Liver (tissue), 9 donors: ENCODE data around the gene GTPBP1. TPM values are rescaled to one million over a fixed set of nuclear protein-coding genes. Genes with fewer than 3 reads are reported as not detected.
A peak's percentile ranks its signal among the peaks of the same experiment; 100 is the strongest.

Source experiments
- DNase-seq: peaks from one replicate; pipeline ENCODE4 v3.0.0-alpha.2; 2017; ENCODE audit warnings: low spot score
- H3K27ac ChIP-seq, 2 donors: one replicate each; pipeline ENCODE4 v1.7.0; 2013; ENCODE audit warnings: inconsistent platforms in 2 of 2, low read length in 2 of 2, control low read depth in 1 of 2, low read depth in 1 of 2, mild to moderate bottlenecking in 1 of 2
- H3K27me3 ChIP-seq, 4 donors: one replicate each; pipeline versions ENCODE4 v1.6.1 to v1.7.0; 2013; ENCODE audit warnings: low read length in 3 of 4, inconsistent platforms in 1 of 4, mild to moderate bottlenecking in 1 of 4, moderate library complexity in 1 of 4; ENCODE audit not compliant: control insufficient read depth in 4 of 4, insufficient read depth in 4 of 4
- H3K36me3 ChIP-seq, 4 donors: one replicate each; pipeline versions ENCODE4 v1.6.1 to v1.7.0; 2013; ENCODE audit warnings: low read length in 3 of 4, mild to moderate bottlenecking in 3 of 4, low read depth in 1 of 4, moderate library complexity in 1 of 4; ENCODE audit not compliant: control insufficient read depth in 4 of 4, insufficient read depth in 3 of 4
- H3K4me1 ChIP-seq, 4 donors: one replicate each; pipeline versions ENCODE4 v1.6.1 to v1.7.0; 2013; ENCODE audit warnings: low read length in 3 of 4, mild to moderate bottlenecking in 3 of 4, moderate library complexity in 1 of 4; ENCODE audit not compliant: control insufficient read depth in 4 of 4, insufficient read depth in 4 of 4
- H3K4me3 ChIP-seq, 3 donors: one replicate each; pipeline versions ENCODE4 v1.6.1 to v1.7.0; 2013; ENCODE audit warnings: low read length in 3 of 3, control low read depth in 1 of 3, low read depth in 1 of 3, mild to moderate bottlenecking in 1 of 3
- H3K9ac ChIP-seq, 2 donors: one replicate each; pipeline ENCODE4 v1.7.0; 2013; ENCODE audit warnings: low read length in 2 of 2, mild to moderate bottlenecking in 2 of 2, moderate library complexity in 2 of 2, control low read depth in 1 of 2, low read depth in 1 of 2
- H3K9me3 ChIP-seq, 4 donors: one replicate each; pipeline versions ENCODE4 v1.6.1 to v1.7.0; 2013; ENCODE audit warnings: low read length in 3 of 4; ENCODE audit not compliant: control insufficient read depth in 4 of 4
- FOXA1 ChIP-seq: IDR thresholded peaks from 2 replicates; pipeline ENCODE4 v1.6.1; 2016; ENCODE audit warnings: antibody characterized with exemption
- FOXA2 ChIP-seq: IDR thresholded peaks from 2 replicates; pipeline ENCODE4 v1.6.1; 2016; ENCODE audit warnings: antibody characterized with exemption
- GABPA ChIP-seq, 2 donors: IDR thresholded peaks in 1 of 2; conservative IDR thresholded peaks in 1 of 2; 2 replicates each; pipeline ENCODE4 v1.6.1; 2016; ENCODE audit warnings: antibody characterized with exemption in 2 of 2, mild to moderate bottlenecking in 1 of 2, moderate library complexity in 1 of 2
- HNF4A ChIP-seq, 2 donors: conservative IDR thresholded peaks; 2 replicates each; pipeline ENCODE4 v1.6.1; 2016; ENCODE audit warnings: antibody characterized with exemption in 2 of 2, mild to moderate bottlenecking in 2 of 2
- JUND ChIP-seq, 2 donors: IDR thresholded peaks; 2 replicates each; pipeline ENCODE4 v1.6.1; 2016; ENCODE audit warnings: antibody characterized with exemption in 2 of 2
- NR2F2 ChIP-seq: IDR thresholded peaks from 2 replicates; pipeline ENCODE4 v1.6.1; 2016; ENCODE audit warnings: antibody characterized with exemption
- TAF1 ChIP-seq: conservative IDR thresholded peaks from 2 replicates; pipeline ENCODE4 v1.6.1; 2016; ENCODE audit warnings: antibody characterized with exemption, mild to moderate bottlenecking
- YY1 ChIP-seq: IDR thresholded peaks from 2 replicates; pipeline ENCODE4 v1.6.1; 2016; ENCODE audit warnings: antibody characterized with exemption, mild to moderate bottlenecking
- WGBS: extraction: QIAGEN DNeasy Blood & Tissue Kit; methylation state at CpG from one replicate; pipeline ENCODE4 v1.1.7; 2013; 5-methylcytosine and 5-hydroxymethylcytosine counted together
- polyA plus RNA-seq, 2 donors: library from polyadenylated mRNA; stranded (reverse) in 1 of 2; unstranded in 1 of 2; fragments of 200-250 nt in 1 of 2; fragments of >200 nt in 1 of 2; fragmentation: Nextera tagmentation in 1 of 2; extraction: Ambion mirVana in 1 of 2; gene quantifications; one replicate each; pipeline versions ENCODE4 v1.2.1 to v1.2.3, GENCODE V29; 2013 to 2015
- total RNA-seq, 2 donors: library from RNA; depleted of rRNA; stranded (reverse); fragments of >200 nt; gene quantifications; one replicate each; pipeline ENCODE4 v1.2.3, GENCODE V29; 2014
- TF ChIP-seq, protein P1 (sequence below): fragments of 150-350 bp; IDR thresholded peaks from 2 replicates; pipeline ENCODE4 v1.5.1; 2017; ENCODE audit warnings: improper control_type of control experiment, low read depth, low read length; ENCODE audit not compliant: missing input control
- TF ChIP-seq, protein P2 (sequence below): IDR thresholded peaks from 2 replicates; pipeline ENCODE4 v1.6.1; 2016; ENCODE audit warnings: antibody characterized with exemption
- TF ChIP-seq, protein P3 (sequence below): IDR thresholded peaks from 2 replicates; pipeline ENCODE4 v1.6.1; 2016; ENCODE audit warnings: antibody characterized with exemption, mild to moderate bottlenecking
- donor health status: healthy.
- donor health status: healthy.
- donor health status: healthy.
- donor health status: healthy.
- donor health status: healthy.

GTPBP1 gene
- total and polyA plus RNA-seq, 4 donors = 5.3 to 56.3 (median 16.1) TPM

DNA sequence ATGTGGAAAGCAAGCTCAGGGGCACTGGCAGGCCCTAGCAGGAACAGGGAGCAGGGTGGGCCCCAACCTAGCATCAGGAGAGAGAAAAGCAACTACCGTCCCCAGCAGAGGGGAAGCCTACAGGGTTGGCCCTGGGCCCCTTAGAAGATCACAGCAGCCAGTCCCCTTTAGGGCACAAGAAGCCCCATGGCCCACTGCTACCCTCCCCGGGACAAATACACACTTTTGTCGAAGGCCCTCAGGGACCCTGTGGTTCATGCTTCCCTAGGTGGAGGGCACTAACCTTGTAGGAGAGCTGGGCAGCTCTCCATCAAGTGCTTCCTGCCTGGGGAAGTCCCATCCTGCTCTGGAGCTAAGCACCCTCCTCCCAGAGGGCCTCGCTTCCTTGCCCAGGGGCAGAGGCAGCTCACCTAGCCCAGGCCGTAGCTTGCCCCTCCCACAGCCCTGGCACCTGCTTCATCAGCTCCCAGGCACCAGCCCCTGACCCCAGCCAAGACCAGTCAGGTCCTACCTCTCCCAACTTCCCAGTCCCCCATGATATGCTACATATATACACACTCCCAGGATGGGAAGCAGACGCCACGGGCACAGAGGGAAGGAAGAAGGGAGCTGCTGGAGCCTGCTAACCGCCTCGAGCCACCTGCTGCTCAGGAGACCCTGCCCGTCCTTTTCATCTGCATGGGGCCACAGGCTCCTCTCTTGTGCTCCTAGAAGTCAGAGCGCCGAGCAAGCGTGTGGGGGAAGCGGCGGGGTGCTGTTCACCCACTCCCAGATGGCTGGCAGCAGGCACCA is 29.9 kb downstream of the GTPBP1 start:
- Histone ChIP-seq H3K36me3 (peaks cover 41 to 62% (median 44%) of the 10 kb centered on the region in 4 donors), H3K27me3 (no peaks in the 10 kb centered on the region), H3K9ac (no peak overlapping the region), H3K4me3 (no peak overlapping the region), H3K9me3 (no peaks in the 10 kb centered on the region), H3K27ac (peak overlapping the region in 1 of 2 donors; percentile 40), H3K4me1 (peaks cover 27 to 67% (median 52%) of the 10 kb centered on the region in 4 donors)
- DNase-seq = no peak
- TF ChIP-seq, protein P1, sequence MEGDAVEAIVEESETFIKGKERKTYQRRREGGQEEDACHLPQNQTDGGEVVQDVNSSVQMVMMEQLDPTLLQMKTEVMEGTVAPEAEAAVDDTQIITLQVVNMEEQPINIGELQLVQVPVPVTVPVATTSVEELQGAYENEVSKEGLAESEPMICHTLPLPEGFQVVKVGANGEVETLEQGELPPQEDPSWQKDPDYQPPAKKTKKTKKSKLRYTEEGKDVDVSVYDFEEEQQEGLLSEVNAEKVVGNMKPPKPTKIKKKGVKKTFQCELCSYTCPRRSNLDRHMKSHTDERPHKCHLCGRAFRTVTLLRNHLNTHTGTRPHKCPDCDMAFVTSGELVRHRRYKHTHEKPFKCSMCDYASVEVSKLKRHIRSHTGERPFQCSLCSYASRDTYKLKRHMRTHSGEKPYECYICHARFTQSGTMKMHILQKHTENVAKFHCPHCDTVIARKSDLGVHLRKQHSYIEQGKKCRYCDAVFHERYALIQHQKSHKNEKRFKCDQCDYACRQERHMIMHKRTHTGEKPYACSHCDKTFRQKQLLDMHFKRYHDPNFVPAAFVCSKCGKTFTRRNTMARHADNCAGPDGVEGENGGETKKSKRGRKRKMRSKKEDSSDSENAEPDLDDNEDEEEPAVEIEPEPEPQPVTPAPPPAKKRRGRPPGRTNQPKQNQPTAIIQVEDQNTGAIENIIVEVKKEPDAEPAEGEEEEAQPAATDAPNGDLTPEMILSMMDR = no peak
- TF ChIP-seq, protein P2, sequence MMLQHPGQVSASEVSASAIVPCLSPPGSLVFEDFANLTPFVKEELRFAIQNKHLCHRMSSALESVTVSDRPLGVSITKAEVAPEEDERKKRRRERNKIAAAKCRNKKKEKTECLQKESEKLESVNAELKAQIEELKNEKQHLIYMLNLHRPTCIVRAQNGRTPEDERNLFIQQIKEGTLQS = no peak
- TF ChIP-seq FOXA2 (no peak), YY1 (no peak), JUND (IDR thresholded peaks at IDR 0.05) (no peak)
- 81% methylated on average over 15 of the region's 15 CpGs for WGBS

GRCh38 chr22:38736257-38736570 is 30.5 kb downstream of the GTPBP1 start:
- Histone ChIP-seq H3K27me3 (no peaks in the 10 kb centered on the region), H3K4me1 (peaks cover 27 to 64% (median 50%) of the 10 kb centered on the region in 4 donors), H3K36me3 (peaks cover 45 to 63% (median 47%) of the 10 kb centered on the region in 4 donors), H3K9ac (no peak overlapping the region), H3K4me3 (no peak overlapping the region), H3K9me3 (no peaks in the 10 kb centered on the region), H3K27ac (no peak overlapping the region)
- no peak for TF ChIP-seq FOXA1
- no peak for TF ChIP-seq HNF4A (conservative IDR thresholded peaks at IDR 0.05)
- TF ChIP-seq NR2F2 = no peak
- no peak for TF ChIP-seq TAF1
- TF ChIP-seq FOXA2 = no peak
- TF ChIP-seq, protein P3, sequence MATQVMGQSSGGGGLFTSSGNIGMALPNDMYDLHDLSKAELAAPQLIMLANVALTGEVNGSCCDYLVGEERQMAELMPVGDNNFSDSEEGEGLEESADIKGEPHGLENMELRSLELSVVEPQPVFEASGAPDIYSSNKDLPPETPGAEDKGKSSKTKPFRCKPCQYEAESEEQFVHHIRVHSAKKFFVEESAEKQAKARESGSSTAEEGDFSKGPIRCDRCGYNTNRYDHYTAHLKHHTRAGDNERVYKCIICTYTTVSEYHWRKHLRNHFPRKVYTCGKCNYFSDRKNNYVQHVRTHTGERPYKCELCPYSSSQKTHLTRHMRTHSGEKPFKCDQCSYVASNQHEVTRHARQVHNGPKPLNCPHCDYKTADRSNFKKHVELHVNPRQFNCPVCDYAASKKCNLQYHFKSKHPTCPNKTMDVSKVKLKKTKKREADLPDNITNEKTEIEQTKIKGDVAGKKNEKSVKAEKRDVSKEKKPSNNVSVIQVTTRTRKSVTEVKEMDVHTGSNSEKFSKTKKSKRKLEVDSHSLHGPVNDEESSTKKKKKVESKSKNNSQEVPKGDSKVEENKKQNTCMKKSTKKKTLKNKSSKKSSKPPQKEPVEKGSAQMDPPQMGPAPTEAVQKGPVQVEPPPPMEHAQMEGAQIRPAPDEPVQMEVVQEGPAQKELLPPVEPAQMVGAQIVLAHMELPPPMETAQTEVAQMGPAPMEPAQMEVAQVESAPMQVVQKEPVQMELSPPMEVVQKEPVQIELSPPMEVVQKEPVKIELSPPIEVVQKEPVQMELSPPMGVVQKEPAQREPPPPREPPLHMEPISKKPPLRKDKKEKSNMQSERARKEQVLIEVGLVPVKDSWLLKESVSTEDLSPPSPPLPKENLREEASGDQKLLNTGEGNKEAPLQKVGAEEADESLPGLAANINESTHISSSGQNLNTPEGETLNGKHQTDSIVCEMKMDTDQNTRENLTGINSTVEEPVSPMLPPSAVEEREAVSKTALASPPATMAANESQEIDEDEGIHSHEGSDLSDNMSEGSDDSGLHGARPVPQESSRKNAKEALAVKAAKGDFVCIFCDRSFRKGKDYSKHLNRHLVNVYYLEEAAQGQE = no peak
- no peak for TF ChIP-seq GABPA (IDR thresholded peaks at IDR 0.05 in 1 of 2, conservative IDR thresholded peaks at IDR 0.05 in 1 of 2)
- 93% methylated on average over 7 of the region's 7 CpGs for WGBS
- no peak for DNase-seq
